Colonic mucosa (tissue), 4 donors: ENCODE measurements around the gene EEFSEC. TPM values are rescaled to one million over a fixed set of nuclear protein-coding genes. Genes with fewer than 3 reads are reported as not detected.

ENCODE experiments used
- DNase-seq: peaks from one replicate; pipeline ENCODE4 v3.0.0-alpha.2; 2020
- H3K27ac ChIP-seq: fragments of 200-600 bp; one replicate; pipeline ENCODE4 v1.8.0; 2021
- H3K27me3 ChIP-seq: fragments of 200-600 bp; one replicate; pipeline ENCODE4 v1.8.0; 2021
- H3K36me3 ChIP-seq: fragments of 200-600 bp; one replicate; pipeline ENCODE4 v1.8.0; 2021
- H3K4me1 ChIP-seq: fragments of 200-600 bp; one replicate; pipeline ENCODE4 v1.8.0; 2021; ENCODE audit warnings: mild to moderate bottlenecking
- H3K4me3 ChIP-seq: fragments of 200-600 bp; one replicate; pipeline ENCODE4 v1.8.0; 2021
- H3K9ac ChIP-seq, 2 donors: one replicate each; pipeline ENCODE4 v1.7.0; 2013; ENCODE audit warnings: control low read depth in 2 of 2, low read depth in 2 of 2, low read length in 2 of 2
- H3K9me3 ChIP-seq: fragments of 200-600 bp; one replicate; pipeline ENCODE4 v1.8.0; 2021
- CTCF ChIP-seq: fragments of 200-600 bp; IDR thresholded peaks from one replicate; pipeline ENCODE4 v1.8.0; 2022; ENCODE audit warnings: antibody characterized with exemption, mild to moderate bottlenecking
- intact Hi-C: fragments of 100-400 bp; cut with DNase I; formaldehyde crosslinking; loops from one replicate; pipeline ENCODE4 v1.14.1; 2022
- total RNA-seq, 2 donors: library from RNA; stranded (reverse); fragmentation: NEBNext Ultra II Directional in 1 of 2; extraction: Animal tissue kit (Norgen Biotek cat#: 25700) in 1 of 2; gene quantifications; one replicate each; pipeline ENCODE4 v1.2.1, GENCODE V29; 2021
- donor health status: healthy.
- donor health status: DM: no; HTN: no; CAD: no.
- donor health status: DM: no; HTN: no; CAD: no.

Gene EEFSEC
- total RNA-seq, 2 donors from 2014 or later, result 8.6 to 16.6 TPM

GRCh38 chr3:128398586-128398985 is 245.3 kb downstream of the EEFSEC start:
- no peak for TF ChIP-seq CTCF
- intact Hi-C loops, result no loop called here
- no peaks in the 10 kb centered on the region for H3K36me3 ChIP-seq
- H3K27ac ChIP-seq, result no peak overlapping the region
- no peak overlapping the region for H3K4me3 ChIP-seq
- H3K9ac ChIP-seq, result no peak overlapping the region
- H3K4me1 ChIP-seq, result no peaks in the 10 kb centered on the region
- no peaks in the 10 kb centered on the region for H3K27me3 ChIP-seq
- no peaks in the 10 kb centered on the region for H3K9me3 ChIP-seq
- no peak for DNase-seq

GRCh38 chr3:128399221-128399915 is 246.1 kb downstream of the EEFSEC start:
- no peak overlapping the region for H3K9ac ChIP-seq
- DNase-seq, result no peak
- no peak overlapping the region for H3K27ac ChIP-seq
- H3K36me3 ChIP-seq, result no peaks in the 10 kb centered on the region
- H3K9me3 ChIP-seq, result no peaks in the 10 kb centered on the region
- H3K4me3 ChIP-seq, result no peak overlapping the region
- H3K27me3 ChIP-seq, result no peaks in the 10 kb centered on the region
- no peaks in the 10 kb centered on the region for H3K4me1 ChIP-seq
- intact Hi-C loops, result no loop called here
- TF ChIP-seq CTCF, result no peak

- Histone ChIP-seq H3K9ac (no peak overlapping the region), H3K9me3 (no peaks in the 10 kb centered on the region), H3K27me3 (no peaks in the 10 kb centered on the region), H3K27ac (no peak overlapping the region), H3K36me3 (no peaks in the 10 kb centered on the region), H3K4me1 (no peaks in the 10 kb centered on the region), H3K4me3 (no peak overlapping the region)
- TF ChIP-seq CTCF, result no peak
- intact Hi-C loops, result no loop called here
- DNase-seq, result no peak
These were observed 247.4 kb downstream of the EEFSEC start for GRCh38 chr3:128400671-128401070.

- Histone ChIP-seq H3K27me3 (no peaks in the 10 kb centered on the region), H3K9me3 (no peaks in the 10 kb centered on the region), H3K4me3 (no peak overlapping the region), H3K4me1 (no peaks in the 10 kb centered on the region), H3K27ac (no peak overlapping the region), H3K36me3 (no peaks in the 10 kb centered on the region), H3K9ac (no peak overlapping the region)
- peak; percentile 30 for DNase-seq
- no peak for TF ChIP-seq CTCF
- intact Hi-C loops, result no loop called here
These were observed 249.0 kb downstream of the EEFSEC start for GRCh38 chr3:128402319-128402718.

GRCh38 chr3:128402998-128403397 is 249.7 kb downstream of the EEFSEC start:
- intact Hi-C loops, result no loop called here

More at GRCh38 chr3:128402998-128403397, 249.7 kb downstream of the EEFSEC start:
- no peaks in the 10 kb centered on the region for H3K4me1 ChIP-seq
- H3K9ac ChIP-seq, result no peak overlapping the region
- no peaks in the 10 kb centered on the region for H3K9me3 ChIP-seq
- no peak overlapping the region for H3K4me3 ChIP-seq
- no peak overlapping the region for H3K27ac ChIP-seq
- H3K27me3 ChIP-seq, result no peaks in the 10 kb centered on the region
- TF ChIP-seq CTCF, result no peak
- H3K36me3 ChIP-seq, result no peaks in the 10 kb centered on the region
- no peak for DNase-seq
